DOHH2 (cell line): ENCODE measurements around the gene PKD2.

Experiments
- EZH2phosphoT487 ChIP-seq: fragments of 200-600 bp; sonication (generic); IDR thresholded peaks from 2 replicates; pipeline ENCODE4 v1.6.1; 2017; ENCODE audit warnings: borderline replicate concordance, mild to moderate bottlenecking, antibody characterized with exemption, low read length, moderate library complexity, mixed read lengths
- TF ChIP-seq, protein P1 (sequence below): fragments of 200-600 bp; sonication (generic); IDR thresholded peaks from one replicate; pipeline ENCODE4 v1.5.1; 2014; ENCODE audit warnings: antibody characterized with exemption, mild to moderate bottlenecking, low read depth, low read length; ENCODE audit not compliant: poor library complexity, severe bottlenecking

- TF ChIP-seq, protein P1, sequence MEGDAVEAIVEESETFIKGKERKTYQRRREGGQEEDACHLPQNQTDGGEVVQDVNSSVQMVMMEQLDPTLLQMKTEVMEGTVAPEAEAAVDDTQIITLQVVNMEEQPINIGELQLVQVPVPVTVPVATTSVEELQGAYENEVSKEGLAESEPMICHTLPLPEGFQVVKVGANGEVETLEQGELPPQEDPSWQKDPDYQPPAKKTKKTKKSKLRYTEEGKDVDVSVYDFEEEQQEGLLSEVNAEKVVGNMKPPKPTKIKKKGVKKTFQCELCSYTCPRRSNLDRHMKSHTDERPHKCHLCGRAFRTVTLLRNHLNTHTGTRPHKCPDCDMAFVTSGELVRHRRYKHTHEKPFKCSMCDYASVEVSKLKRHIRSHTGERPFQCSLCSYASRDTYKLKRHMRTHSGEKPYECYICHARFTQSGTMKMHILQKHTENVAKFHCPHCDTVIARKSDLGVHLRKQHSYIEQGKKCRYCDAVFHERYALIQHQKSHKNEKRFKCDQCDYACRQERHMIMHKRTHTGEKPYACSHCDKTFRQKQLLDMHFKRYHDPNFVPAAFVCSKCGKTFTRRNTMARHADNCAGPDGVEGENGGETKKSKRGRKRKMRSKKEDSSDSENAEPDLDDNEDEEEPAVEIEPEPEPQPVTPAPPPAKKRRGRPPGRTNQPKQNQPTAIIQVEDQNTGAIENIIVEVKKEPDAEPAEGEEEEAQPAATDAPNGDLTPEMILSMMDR: no peak
- TF ChIP-seq EZH2phosphoT487: no peak
These were observed 40.2 kb upstream of the PKD2 start for GRCh38 chr4:87967193-87967592.
